ENCODE data around the gene COL16A1. TPM values are rescaled to one million over a fixed set of nuclear protein-coding genes. Genes with fewer than 3 reads are reported as not detected.

COL16A1 gene
- total RNA-seq, 3 donors from 2014 or later, result 0.57 to 0.89 (median 0.61) TPM

GRCh38 chr1:31706384-31707058, 2.7 kb upstream of the COL16A1 start:
- Mint-ChIP-seq H3K9me3 (no peaks in the 10 kb centered on the region), H3K4me1 (ENCODE audit: low read depth) (peaks cover 32% of the 10 kb centered on the region), H3K4me3 (no peak overlapping the region), H3K27me3 (ENCODE audit: low read depth) (peaks cover 58% of the 10 kb centered on the region), H3K36me3 (ENCODE audit: insufficient read depth) (no peaks in the 10 kb centered on the region)
- ATAC-seq (no peak), DNase-seq (no peak)

- Mint-ChIP-seq H3K9me3 (no peaks in the 10 kb centered on the region), H3K36me3 (ENCODE audit: insufficient read depth) (no peaks in the 10 kb centered on the region), H3K4me3 (no peak overlapping the region), H3K27me3 (ENCODE audit: low read depth) (peaks cover 56% of the 10 kb centered on the region), H3K4me1 (ENCODE audit: low read depth) (peaks cover 40% of the 10 kb centered on the region)
- peak; percentile 53 for DNase-seq
- peak; percentile 75 to 85 for ATAC-seq
These were observed 1.5 kb upstream of the COL16A1 start for GRCh38 chr1:31705080-31705866.

- Mint-ChIP-seq H3K27me3 (ENCODE audit: low read depth) (peaks cover 52% of the 10 kb centered on the region), H3K9me3 (no peaks in the 10 kb centered on the region)
- ATAC-seq, result peak in 1 of 2 donors; percentile 23
These were observed 658 bp upstream of the COL16A1 start for GRCh38 chr1:31704271-31705079.

GRCh38 chr1:31702836-31703404, 897 bp downstream of the COL16A1 start:
- Mint-ChIP-seq H3K9me3 (no peaks in the 10 kb centered on the region), H3K4me3 (no peak overlapping the region), H3K36me3 (ENCODE audit: insufficient read depth) (no peaks in the 10 kb centered on the region), H3K4me1 (ENCODE audit: low read depth) (peaks cover 42% of the 10 kb centered on the region), H3K27me3 (ENCODE audit: low read depth) (peaks cover 36% of the 10 kb centered on the region)
- no peak for DNase-seq
- no peak for ATAC-seq

More at GRCh38 chr1:31704271-31705079, 658 bp upstream of the COL16A1 start:
- DNase-seq, result no peak
- H3K4me3 Mint-ChIP-seq, result peak overlapping the region; percentile 20
- peaks cover 45% of the 10 kb centered on the region for H3K4me1 Mint-ChIP-seq (ENCODE audit: low read depth)
- H3K36me3 Mint-ChIP-seq (ENCODE audit: insufficient read depth), result no peaks in the 10 kb centered on the region

GRCh38 chr1:31701091-31701736, 2.6 kb downstream of the COL16A1 start:
- ATAC-seq (no peak), DNase-seq (peak; percentile 35)
- peaks cover 24% of the 10 kb centered on the region for H3K27me3 Mint-ChIP-seq (ENCODE audit: low read depth)
- no peaks in the 10 kb centered on the region for H3K9me3 Mint-ChIP-seq
- no peak overlapping the region for H3K4me3 Mint-ChIP-seq
- H3K4me1 Mint-ChIP-seq (ENCODE audit: low read depth), result peaks cover 37% of the 10 kb centered on the region
- H3K36me3 Mint-ChIP-seq (ENCODE audit: insufficient read depth), result no peaks in the 10 kb centered on the region

GRCh38 chr1:31700468-31701090, 3.2 kb downstream of the COL16A1 start:
- Mint-ChIP-seq H3K36me3 (ENCODE audit: insufficient read depth) (no peaks in the 10 kb centered on the region), H3K9me3 (no peaks in the 10 kb centered on the region), H3K4me3 (no peak overlapping the region), H3K4me1 (ENCODE audit: low read depth) (peaks cover 33% of the 10 kb centered on the region), H3K27me3 (ENCODE audit: low read depth) (peaks cover 20% of the 10 kb centered on the region)
- no peak for ATAC-seq
- DNase-seq, result no peak

- no peak for DNase-seq
- Mint-ChIP-seq H3K36me3 (ENCODE audit: insufficient read depth) (no peaks in the 10 kb centered on the region), H3K4me1 (ENCODE audit: low read depth) (peaks cover 21% of the 10 kb centered on the region), H3K27me3 (ENCODE audit: low read depth) (peaks cover 9% of the 10 kb centered on the region), H3K9me3 (no peaks in the 10 kb centered on the region), H3K4me3 (no peak overlapping the region)
- ATAC-seq, result peak in 1 of 2 donors; percentile 18
These were observed 4.4 kb downstream of the COL16A1 start for GRCh38 chr1:31699341-31699891.

- H3K4me1 Mint-ChIP-seq (ENCODE audit: low read depth), result peaks cover 20% of the 10 kb centered on the region
- ATAC-seq, result no peak
- DNase-seq, result no peak
- no peaks in the 10 kb centered on the region for H3K36me3 Mint-ChIP-seq (ENCODE audit: insufficient read depth)
- H3K4me3 Mint-ChIP-seq, result no peak overlapping the region
- no peaks in the 10 kb centered on the region for H3K9me3 Mint-ChIP-seq
- H3K27me3 Mint-ChIP-seq (ENCODE audit: low read depth), result peaks cover 2% of the 10 kb centered on the region
These were observed 6.3 kb downstream of the COL16A1 start for GRCh38 chr1:31697369-31697984.

- H3K36me3 Mint-ChIP-seq (ENCODE audit: insufficient read depth), result no peaks in the 10 kb centered on the region
- H3K4me1 Mint-ChIP-seq (ENCODE audit: low read depth), result peaks cover 20% of the 10 kb centered on the region
- H3K4me3 Mint-ChIP-seq, result no peak overlapping the region
- ATAC-seq, result no peak
- no peak for DNase-seq
- H3K27me3 Mint-ChIP-seq (ENCODE audit: low read depth), result peaks cover 2% of the 10 kb centered on the region
- H3K9me3 Mint-ChIP-seq, result no peaks in the 10 kb centered on the region
These were observed 7.6 kb downstream of the COL16A1 start for GRCh38 chr1:31696242-31696641.

- DNase-seq (no peak), ATAC-seq (no peak)
- H3K4me3 Mint-ChIP-seq, result no peak overlapping the region
- peaks cover 12% of the 10 kb centered on the region for H3K4me1 Mint-ChIP-seq (ENCODE audit: low read depth)
- peaks cover 2% of the 10 kb centered on the region for H3K27me3 Mint-ChIP-seq (ENCODE audit: low read depth)
- no peaks in the 10 kb centered on the region for H3K36me3 Mint-ChIP-seq (ENCODE audit: insufficient read depth)
- no peaks in the 10 kb centered on the region for H3K9me3 Mint-ChIP-seq
These were observed 8.5 kb downstream of the COL16A1 start for GRCh38 chr1:31695327-31695726.

GRCh38 chr1:31694964-31695313, 8.9 kb downstream of the COL16A1 start:
- peaks cover 11% of the 10 kb centered on the region for H3K4me1 Mint-ChIP-seq (ENCODE audit: low read depth)
- peaks cover 2% of the 10 kb centered on the region for H3K27me3 Mint-ChIP-seq (ENCODE audit: low read depth)
- no peaks in the 10 kb centered on the region for H3K36me3 Mint-ChIP-seq (ENCODE audit: insufficient read depth)
- DNase-seq (no peak), ATAC-seq (no peak)
- H3K9me3 Mint-ChIP-seq, result no peaks in the 10 kb centered on the region
- H3K4me3 Mint-ChIP-seq, result no peak overlapping the region

GRCh38 chr1:31694069-31694963, 9.5 kb downstream of the COL16A1 start:
- Mint-ChIP-seq H3K27me3 (ENCODE audit: low read depth) (peaks cover 4% of the 10 kb centered on the region), H3K4me1 (ENCODE audit: low read depth) (peaks cover 5% of the 10 kb centered on the region), H3K4me3 (no peak overlapping the region), H3K9me3 (no peaks in the 10 kb centered on the region), H3K36me3 (ENCODE audit: insufficient read depth) (no peaks in the 10 kb centered on the region)
- no peak for DNase-seq
- no peak for ATAC-seq

All from activated T-cell treated with anti-CD3 and anti-CD28 coated beads, Interleukin-2, amount 50 U/mL, for 4 hours (primary cell).